Measurements from ENCODE around the gene TSPAN2.

DNA sequence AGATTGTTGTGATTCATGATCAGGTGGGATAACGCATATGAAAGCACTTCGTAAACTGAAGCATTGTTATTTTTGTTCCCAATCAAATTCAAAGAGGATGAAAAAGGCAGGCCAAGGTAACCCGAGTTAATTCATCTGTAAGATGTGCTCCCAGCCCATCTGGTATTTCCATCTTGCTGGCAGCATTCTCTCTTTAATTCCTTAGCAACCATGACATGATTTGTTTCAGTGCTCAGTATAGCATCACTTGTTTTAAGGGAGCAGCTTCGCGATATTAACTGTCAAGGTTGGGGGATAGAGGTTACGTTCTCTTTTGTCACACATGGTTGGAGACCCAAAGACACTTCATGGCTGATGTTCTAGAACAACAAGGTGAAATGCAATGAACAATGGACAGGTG is 6.4 kb downstream of the TSPAN2 start:
- no peak for TF ChIP-seq POLR2A (IDR thresholded peaks at IDR 0.05)
- TF ChIP-seq, protein P1, sequence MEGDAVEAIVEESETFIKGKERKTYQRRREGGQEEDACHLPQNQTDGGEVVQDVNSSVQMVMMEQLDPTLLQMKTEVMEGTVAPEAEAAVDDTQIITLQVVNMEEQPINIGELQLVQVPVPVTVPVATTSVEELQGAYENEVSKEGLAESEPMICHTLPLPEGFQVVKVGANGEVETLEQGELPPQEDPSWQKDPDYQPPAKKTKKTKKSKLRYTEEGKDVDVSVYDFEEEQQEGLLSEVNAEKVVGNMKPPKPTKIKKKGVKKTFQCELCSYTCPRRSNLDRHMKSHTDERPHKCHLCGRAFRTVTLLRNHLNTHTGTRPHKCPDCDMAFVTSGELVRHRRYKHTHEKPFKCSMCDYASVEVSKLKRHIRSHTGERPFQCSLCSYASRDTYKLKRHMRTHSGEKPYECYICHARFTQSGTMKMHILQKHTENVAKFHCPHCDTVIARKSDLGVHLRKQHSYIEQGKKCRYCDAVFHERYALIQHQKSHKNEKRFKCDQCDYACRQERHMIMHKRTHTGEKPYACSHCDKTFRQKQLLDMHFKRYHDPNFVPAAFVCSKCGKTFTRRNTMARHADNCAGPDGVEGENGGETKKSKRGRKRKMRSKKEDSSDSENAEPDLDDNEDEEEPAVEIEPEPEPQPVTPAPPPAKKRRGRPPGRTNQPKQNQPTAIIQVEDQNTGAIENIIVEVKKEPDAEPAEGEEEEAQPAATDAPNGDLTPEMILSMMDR (IDR thresholded peaks at IDR 0.05 in 8 of 11, conservative IDR thresholded peaks at IDR 0.05 in 3 of 11), result no peak
